ENCODE data around the gene CCNY.
"Not testable (repeated sequence)": the region's sequence is repeated elsewhere in the genome, so short reads cannot be mapped to it uniquely, and the experiment has no call there.

CCNY gene

DNA sequence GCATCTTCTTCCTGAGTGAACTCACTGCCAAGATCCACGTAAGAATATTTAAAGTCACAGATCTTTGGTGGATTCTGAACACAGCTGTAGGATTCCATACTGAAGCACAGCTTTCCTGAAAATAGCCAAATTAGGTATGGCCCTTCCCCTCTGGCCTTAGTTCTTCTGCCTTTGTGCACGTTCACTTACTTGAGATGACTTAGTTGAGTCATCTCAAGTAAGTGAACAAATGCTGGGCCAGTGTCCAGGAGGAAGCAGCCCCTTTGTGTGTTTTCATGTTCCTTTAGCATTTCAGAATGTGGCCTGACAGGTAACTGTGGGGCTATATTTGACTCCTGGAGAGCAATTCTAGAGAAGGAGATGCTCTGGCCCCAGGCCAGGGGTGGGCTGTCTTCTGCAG lies 51.5 kb downstream of the CCNY start:
- DNase-seq, result no peak

DNA sequence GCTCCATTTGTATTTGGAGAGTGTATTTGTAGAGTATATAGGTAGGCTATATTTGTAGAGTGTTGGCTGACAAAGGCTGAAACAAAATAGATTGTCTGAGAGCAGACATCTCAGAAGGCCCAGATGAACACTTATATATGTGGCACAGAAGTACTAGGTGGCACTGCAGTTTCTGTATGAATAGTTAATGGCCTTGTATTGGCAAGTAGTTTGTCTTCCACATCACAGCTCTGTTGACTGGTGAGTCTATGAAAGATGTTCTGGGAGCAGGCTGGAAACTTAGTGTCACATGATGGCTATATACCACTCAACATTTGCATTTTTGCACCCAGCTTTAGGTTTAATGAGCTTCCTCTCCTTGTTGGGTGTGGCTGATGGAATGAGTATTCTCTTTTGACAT lies 51.9 kb downstream of the CCNY start:
- no peak for DNase-seq

DNA sequence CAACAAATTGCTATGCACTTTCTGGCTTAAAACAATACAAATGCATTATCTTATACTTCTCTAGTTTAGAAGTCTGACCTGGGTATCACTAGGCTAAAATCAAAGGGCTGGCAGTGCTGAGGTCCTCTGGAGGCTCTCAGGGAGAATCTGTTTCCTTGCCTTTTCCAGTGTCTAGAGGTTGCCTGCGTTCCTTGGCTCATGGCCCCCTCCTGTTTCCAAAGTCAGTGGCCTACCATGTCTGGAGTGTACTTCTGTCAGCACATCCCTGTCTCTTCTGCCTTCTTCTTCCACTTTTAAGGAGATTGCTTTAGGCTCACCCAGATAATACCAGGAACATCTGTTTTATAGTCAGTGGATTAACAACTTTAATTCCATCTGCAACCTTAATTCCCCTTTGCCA lies 52.4 kb downstream of the CCNY start:
- no peak for DNase-seq

DNA sequence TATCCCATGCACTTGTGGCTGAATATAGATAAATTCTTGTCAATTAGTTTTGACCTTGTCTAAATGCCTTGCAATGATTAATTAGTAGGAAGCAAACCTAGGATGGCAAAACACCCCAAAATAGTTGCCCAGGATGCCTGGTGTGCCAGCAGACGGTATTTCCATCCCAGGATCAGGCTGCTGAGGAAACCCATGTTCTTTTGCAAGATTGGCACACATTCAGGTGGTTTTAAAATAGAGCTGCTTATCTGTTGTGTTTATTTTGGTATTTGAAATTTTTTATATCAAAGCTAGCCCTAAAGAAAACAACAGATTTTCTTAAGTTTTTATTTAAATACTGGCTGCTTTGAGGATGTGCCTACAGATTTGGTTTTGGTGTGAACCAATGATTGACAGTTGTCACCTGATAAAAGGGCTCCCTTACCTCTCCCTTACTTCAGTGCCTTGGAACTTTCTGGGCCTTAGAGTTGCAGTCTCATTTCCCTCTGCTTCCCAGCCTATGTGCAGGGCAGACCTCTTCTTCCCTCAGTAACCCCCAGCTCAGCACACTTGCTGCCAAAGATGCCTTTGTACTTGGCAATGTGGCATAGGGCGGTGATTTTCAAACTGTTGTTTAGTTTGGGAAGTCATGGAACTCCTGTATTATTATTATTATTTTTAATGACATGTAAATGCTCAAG lies 54.0 kb downstream of the CCNY start:
- DNase-seq, result no peak

DNA sequence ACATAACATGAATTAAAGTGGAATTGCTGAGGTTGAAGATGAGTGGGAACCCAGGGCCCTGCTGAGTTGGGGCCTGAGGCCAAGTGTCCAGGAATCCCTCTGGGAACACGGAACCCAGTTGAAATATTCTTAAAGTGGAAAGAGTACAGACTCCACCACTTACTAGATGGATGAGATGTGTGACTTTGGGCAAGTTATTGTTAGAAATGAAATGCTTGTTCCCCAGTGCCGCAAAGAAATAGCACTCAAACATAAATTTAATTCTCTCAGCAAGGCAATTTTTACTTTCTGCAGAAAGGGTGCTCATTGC lies 54.5 kb downstream of the CCNY start:
- DNase-seq, result no peak

DNA sequence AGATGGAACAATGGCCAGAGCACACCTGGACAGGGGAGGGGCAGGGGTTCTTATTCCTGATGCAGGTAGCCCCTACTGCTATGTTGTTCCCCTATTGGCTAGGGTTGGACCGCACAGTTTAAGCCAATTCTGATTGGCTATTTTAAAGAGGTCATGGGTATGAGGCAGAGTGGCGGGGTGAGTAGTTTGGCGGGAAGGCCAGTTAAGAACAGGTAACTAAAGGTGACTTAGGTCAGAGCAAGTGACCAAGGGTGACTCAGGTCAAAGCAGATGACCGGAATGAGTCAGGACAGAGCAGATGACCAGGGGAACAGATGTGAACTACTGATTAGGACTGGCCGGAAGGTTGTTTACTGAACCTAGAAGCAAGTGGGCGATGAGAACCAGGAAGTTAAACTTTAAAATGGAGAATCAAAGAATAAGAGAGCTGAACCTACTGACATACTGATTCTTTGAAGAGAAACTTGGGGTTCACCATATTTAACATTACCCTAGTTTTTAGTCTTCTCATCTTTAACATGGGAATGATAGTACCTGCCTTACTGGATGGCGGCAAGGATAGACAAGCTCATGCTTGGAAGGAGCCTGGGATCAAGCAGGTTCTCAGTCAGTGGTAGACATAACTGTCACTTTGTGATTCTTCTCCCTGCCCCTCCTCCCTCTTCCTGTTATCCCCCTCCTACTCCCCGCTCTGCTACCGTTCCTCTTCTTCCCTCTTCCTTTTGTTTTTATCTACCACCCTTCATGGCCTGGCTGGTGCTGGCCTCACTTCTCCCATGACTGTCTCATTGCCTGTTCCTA lies 55.0 kb downstream of the CCNY start:
- DNase-seq, result no peak

DNA sequence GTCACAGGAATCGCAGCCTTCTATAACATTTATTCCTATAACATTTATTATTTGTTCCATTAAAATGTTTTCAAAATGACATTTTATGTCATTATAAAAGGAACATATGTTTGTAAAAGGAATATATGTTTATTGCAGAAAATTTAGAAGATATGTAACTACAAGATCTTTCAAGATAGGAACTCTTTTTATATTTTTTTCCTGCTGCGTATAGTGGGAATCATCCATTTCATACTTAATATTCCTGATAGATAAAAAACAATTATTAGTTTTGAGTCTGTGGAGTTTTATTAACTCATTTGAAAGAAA lies 55.6 kb downstream of the CCNY start:
- DNase-seq, result no peak

DNA sequence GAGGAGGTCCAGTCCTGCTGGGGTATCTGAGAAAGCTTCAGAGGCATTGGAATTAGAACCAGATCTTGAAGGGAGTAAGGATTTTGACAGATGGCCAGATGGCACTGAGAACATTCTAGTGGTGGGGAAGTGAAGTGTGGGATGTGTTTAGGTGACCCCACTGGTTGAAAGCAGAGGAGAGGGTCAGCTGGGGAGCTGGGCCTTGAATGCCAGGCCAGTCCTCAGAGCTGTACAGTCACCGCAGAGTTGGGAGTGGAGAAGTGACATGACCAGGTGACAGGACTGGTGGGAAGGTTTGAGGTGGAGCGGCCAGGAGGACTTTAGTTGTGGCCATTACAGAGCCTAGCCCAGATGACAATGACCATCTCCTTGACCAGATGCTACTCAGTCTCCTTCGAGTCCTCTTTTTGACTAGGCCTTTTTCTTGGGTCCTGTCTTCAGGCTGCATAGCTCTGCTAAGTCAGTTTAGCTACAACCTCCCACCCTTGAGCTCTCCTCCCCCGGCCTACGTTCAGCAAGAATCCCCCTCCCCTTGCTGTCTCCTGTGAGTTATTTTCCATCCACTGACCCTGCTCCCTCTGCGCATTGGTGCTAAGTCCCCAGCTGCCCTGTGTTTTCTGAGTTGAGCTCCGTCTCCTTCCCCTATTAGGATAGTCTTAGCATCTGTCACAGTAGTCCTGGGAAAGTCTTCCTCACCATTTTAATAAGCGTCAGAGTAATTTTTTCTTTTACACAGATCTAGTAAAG lies 56.3 kb downstream of the CCNY start:
- no peak for DNase-seq

DNA sequence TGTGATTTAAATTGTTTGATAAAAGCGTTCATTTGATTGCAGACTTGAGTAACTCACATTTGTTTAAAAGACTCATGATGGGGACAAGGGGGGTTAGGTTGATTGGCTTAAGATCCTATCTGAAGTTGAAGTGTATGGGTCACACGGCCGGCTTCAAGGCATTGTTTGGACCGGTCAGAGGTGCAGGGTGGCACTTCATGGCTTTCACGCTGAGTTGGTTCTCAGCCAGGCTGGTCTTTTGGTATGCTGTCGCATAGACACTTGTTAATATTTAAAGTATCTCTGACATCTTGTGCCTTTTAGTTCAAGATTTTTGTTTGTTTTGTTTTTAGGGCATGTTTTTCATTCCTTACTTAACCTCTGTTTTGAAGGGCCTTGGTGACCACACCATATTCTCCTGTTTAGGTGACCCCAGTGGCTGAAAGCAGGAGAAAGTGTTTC lies 58.1 kb downstream of the CCNY start:
- no peak for DNase-seq

DNA sequence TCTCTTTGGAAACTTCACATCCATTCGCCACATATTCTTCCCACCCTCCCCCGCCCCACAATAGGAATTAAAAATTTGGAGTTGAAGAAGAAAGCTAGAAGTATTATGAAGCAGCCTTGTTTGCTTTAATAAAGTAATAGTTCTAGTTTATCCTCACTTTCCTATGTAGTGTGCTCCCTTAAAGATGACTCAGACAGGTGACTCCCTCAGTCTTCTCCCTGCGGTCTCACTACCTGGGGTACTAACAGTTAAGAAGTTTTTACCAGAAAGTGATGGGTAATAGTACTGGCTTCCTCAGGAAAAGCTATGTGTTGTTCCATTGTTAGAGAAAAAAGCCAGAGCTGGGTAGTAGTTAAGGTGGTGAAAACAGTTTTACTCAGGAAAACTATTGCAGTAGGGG lies 58.6 kb downstream of the CCNY start:
- DNase-seq, result no peak

DNA sequence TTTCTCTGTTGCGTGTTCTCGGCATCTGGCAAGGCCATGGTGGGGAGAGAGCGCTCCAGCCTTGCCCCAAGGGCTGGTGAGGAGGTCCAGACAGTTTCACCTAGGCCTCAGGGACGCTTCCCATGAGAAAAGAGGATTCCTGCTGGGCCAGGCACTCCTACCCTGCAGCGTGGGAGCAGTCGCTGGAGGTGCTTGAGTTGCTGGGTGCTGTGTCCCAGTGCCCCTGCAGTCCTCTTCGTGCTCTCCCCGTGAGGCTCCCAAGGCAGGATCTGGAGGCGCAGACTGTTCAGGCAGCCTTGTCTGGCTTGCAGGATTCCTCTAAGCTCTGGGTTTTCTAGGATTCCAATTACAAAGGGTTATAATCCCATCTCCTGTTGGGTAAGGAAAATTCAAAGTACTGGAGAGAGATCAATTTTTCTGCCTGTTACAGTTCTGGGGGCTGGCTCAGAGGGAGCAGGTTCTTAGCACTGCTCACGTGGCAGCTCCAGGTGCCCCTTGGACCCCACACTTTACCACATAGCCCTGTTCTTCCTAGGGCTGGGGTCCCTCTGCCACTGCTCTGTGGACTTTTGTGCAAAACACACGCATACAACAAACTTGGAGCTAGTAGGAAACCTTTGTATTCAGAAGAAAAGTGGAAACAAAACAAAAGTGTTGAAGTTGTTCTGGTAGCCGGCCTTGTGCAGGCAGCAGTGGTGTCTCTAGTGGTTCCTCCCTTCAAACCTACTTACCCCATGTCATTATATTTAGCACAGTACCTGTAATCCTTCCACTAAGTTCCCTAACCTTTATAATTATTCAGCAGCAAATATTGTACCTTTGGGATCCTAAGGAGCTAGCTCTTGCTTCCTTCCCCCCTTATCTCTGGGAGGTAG lies 60.5 kb downstream of the CCNY start:
- DNase-seq, result no peak

DNA sequence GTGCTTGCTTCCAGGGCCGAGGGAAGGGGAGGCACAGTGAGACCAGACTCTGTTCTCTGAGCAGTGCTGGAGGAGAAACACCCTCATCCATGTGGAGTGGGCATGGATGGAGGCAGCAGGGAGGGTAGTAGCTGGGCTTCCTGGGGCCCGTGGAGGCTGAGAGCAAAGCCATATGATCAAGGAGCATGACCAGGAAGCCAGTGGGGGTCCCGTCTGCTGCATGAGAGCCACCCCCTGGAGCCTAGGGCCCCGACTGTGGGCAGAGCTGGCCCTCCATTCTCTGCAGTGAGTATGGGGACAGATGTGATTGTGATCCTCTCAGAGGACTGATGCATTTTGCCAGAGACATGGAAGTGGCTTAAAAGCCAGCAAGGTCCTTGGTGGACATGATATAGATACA lies 61.6 kb downstream of the CCNY start:
- DNase-seq, result no peak

DNA sequence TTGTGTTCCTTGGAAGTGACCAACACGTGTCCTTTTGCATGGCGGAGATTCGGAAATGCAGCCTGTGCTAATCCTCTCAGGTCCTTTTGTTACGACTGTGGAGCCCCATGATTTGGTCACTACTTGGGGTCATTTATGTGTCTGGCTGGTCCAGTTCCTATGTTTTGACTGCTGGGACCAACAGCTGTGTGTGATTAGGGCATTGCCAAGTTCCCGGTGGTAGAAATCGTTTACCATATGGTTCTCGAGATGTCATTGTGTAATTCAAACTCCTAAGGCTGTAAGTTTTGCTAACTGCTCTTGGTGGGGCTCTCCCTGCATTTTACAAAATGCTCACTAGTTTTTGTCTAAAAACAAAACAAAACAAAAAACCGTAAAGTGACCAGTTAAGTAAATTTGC lies 62.0 kb downstream of the CCNY start:
- no peak for DNase-seq

DNA sequence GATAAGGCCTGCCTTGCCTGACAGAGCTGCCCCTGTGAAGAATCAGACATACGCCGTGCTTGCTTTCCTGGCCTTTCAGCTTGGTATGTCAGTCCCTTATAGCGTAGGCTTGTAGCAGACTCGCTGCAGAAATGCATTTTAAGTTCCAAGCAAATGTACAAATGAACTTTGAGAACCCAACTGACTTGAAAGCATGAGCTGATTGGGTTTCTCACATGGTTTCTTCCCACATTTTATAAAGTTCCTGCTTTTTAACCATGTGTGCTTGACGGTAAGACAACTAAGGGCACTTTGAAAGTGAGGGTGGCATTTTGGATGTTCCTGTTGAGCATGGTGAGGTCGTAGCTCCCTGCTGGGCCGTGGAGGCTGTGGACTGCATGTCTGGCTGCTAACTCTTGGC lies 62.6 kb downstream of the CCNY start:
- no peak for DNase-seq

DNA sequence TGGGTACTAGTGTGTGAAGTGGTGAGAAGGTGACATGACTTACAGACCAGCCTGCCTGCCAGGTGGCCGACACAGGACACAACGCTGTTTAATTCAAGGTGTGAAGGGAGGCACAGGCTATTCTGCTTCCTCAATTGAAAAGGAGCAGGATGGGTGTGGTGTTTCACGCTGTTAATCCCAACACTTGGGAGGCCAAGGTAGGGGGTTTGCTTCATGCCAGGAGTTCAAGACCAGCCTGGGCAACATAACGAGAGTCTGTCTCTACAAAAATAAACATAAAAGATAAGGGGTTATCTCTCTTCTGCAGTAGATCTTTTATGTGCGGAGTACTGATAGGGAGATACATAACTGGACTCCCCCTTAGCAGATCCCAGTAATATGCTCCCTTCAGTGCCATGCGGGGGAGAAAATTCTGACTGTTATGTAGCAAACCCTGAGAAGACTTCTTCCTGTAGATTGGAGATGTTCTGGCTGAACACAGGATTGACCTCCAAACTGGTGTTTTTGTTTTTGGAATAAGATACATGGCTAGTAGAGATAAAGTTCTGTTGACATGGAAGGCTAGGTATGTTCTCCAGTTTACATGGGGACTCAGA lies 63.2 kb downstream of the CCNY start:
- no peak for DNase-seq

DNA sequence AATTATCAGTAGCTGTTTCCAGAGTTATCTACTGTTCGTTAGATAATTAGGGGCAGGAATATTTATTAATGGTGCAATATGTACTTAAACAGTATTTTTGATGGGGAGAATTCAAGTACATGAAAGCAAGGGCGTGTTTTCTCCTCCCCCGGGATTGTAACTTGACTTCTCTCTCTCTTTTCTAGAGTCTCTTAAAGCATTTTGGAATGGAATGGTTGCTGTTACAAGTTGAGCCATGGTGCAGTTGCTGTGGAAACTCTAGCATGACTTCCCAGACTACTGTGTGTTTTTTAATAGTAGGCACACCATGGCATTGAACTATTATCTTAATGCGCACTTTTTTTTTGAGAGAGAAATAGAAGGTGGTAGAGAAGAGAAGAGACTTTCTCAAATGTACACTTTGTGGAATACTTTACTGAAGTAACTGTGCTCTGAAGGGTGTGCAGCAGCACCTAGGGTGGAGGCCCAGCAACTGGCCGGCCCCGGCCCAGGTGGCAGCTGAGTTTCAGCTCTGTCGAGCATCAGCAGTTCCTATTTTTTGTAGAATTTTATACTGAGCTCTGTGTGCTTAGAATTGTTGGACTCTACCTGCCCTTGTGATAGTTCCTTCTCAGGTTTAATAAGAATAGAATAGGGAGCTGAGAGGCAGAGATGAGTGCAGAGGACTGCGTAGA lies 64.4 kb downstream of the CCNY start:
- no peak for DNase-seq

DNA sequence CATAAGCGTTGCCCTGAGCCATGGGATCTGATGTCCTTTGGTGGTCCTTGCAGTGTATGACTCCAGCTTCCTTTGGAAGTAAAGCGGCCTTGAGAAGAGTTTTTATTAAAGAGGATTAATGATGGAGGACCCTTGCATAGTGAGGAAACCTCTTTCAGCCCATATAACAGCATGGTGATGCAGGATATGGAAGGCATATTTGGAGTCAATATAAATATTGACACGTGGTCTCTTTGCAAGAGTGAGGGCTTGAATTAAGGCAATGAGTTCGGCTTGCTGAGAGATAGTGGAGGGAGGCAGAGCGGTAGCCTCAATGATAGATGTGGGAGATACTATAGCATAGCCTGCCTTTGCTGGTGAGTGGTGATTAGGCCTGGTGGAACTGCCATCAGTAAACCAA lies 67.2 kb downstream of the CCNY start:
- DNase-seq, result not testable (repeated sequence)

DNA sequence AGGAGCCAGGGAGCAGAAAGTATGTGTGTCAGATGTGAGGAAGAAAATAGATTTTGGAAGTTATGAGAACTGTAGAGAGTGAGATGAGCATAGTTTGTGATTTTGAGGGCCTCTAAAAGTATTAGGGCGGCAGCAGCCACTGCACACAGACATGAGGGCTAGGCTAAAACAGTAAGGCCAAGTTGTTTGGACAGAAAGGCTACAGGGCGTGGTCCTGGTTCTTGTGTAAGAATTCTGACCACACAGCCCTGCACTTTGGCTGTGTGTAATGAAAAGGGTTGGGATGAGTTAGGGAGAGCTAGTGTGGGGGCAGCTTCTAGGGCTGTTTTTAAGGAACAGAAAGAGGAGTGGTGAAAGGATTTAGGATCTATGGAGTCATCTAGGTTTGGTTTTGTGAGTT lies 67.8 kb downstream of the CCNY start:
- DNase-seq, result not testable (repeated sequence)

DNA sequence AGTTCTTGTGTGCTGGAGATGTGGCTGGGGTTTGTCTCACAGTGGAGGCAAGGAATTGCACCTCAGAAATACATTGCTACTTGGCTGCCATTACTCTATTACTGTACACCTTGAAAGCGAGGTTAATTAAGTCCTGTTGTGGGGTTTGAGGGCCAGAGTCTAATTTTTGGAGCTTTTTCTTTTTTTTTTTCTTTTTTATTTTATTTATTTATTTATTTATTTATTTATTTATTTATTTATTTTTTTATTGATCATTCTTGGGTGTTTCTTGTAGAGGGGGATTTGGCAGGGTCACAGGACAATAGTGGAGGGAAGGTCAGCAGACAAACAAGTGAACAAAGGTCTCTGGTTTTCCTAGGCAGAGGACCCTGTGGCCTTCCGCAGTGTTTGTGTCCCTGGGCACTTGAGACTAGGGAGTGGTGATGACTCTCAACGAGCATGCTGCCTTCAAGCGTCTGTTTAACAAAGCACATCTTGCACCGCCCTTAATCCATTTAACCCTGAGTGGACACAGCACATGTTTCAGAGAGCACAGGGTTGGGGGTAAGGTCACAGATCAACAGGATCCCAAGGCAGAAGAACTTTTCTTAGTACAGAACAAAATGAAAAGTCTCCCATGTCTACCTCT lies 69.8 kb downstream of the CCNY start:
- DNase-seq, result not testable (repeated sequence)

DNA sequence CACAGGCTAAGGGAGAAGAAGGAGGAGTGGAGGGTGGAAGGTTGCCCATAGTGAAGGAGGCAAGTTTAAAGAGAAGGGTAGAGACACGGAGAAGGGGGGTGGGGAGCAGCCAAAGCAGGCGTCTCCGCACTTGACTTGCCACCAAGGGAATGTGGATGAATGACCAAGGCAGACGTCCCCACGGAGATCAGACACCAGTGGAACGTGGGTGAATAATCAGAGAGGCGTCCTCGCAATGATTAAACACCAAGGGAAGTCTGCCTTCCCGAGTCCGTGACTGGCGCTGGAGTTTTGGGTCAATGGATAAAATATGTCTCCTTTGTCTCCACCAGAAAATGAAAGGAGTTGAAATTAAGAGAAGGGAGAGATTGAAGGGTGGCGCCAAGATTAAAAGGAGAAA lies 71.4 kb downstream of the CCNY start:
- not testable (repeated sequence) for DNase-seq

DNA sequence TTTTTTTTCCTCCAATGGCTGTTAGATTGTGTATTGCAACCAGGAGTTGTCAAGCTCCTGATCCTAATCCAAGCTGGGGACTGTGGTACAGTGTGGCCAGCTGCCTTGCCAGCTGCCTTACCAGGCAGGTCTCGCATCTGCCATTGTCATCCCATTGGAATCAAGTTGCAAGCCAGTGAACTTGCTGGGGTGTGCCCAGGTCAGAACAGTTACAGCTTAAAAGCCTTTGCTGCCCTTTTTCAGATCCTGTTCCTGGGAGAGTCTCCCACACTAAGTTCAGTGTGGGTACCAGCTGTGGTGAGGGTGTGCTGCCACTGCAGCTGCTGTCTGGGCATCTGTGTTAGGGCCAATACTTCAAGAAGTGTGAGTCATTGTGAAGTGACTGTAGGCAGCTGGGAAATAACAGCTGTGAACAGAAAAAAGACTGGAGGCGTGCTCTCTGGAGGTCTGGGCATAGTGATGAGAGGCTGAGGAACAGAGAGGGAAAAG lies 72.8 kb downstream of the CCNY start:
- DNase-seq, result no peak

DNA sequence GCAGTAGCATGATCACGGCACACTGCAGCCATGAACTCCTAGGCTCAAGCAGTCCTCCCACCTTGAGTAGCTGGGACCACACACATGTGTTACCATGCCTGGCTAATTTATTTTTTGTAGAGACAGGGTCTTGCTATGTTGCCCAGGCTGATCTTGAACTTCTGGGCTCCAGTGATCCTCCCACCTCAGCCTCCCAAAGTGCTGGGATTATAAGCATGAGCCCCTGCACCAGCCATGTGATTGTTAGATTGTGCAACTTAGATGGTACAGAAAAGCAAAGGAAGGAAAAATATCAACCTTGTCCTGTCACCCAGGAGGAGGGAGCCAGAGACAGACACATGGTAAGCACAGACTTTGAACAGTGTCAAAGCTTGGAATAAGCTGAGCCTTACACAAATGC lies 73.5 kb downstream of the CCNY start:
- no peak for DNase-seq
